B cell (primary cell): ENCODE data around the gene SLC1A5. TPM values are rescaled to one million over a fixed set of nuclear protein-coding genes. Genes with fewer than 3 reads are reported as not detected.

Experiments used
- ATAC-seq: fragments of 200-7000 bp; cut with Tn5 transposase; one replicate; pipeline ENCODE4 v1.10.0; 2021; ENCODE audit warnings: low read depth, mild to moderate bottlenecking, moderate number of reproducible peaks, moderate library complexity
- CTCF ChIA-PET: fragments of 350-600 bp; sonication (Branson Sonifier 250); formaldehyde crosslinking; loops from one replicate; lab custom pipeline; 2021; ENCODE audit warnings: antibody characterized with exemption, inconsistent platforms; lab: Charles Lee
- POLR2A ChIA-PET: fragments of 350-600 bp; sonication (Branson Sonifier 250); formaldehyde crosslinking; loops from one replicate; lab custom pipeline; 2021; ENCODE audit warnings: antibody characterized with exemption; lab: Charles Lee
- DNase-seq: peaks from one replicate; pipeline ENCODE4 v3.0.0; 2013
- H2AFZ ChIP-seq: 2 replicates; pipeline ENCODE4 v1.6.1; 2012; ENCODE audit warnings: mild to moderate bottlenecking, low read depth, low read length; ENCODE audit not compliant: insufficient read depth, poor library complexity, severe bottlenecking
- H3K27ac ChIP-seq, 2 donors: 1 replicate in 1 of 2; 2 replicates in 1 of 2; pipeline ENCODE4 v1.5.1; 2012 to 2013; ENCODE audit warnings: low read length in 2 of 2, mild to moderate bottlenecking in 2 of 2, moderate library complexity in 1 of 2
- H3K27me3 ChIP-seq, 4 experiments: fragments of 200-600 bp in 1 of 4; sonication (generic) in 1 of 4; replicated peaks in 1 of 4; 1 replicate in 2 of 4; 2 replicates in 2 of 4; pipeline versions ENCODE4 v1.6.1 to v1.7.0; 2013 to 2016; ENCODE audit warnings: low read length in 3 of 4, mild to moderate bottlenecking in 2 of 4, mixed read lengths in 1 of 4, moderate library complexity in 1 of 4; ENCODE audit not compliant: insufficient read depth in 4 of 4, control insufficient read depth in 3 of 4; ENCODE audit errors: control extremely low read depth in 1 of 4
- H3K36me3 ChIP-seq, 2 experiments: replicated peaks in 1 of 2; 1 replicate in 1 of 2; 2 replicates in 1 of 2; pipeline versions ENCODE4 v1.6.1 to v1.7.1; 2013; ENCODE audit warnings: low read length in 1 of 2; ENCODE audit not compliant: insufficient read depth in 2 of 2, control insufficient read depth in 1 of 2; ENCODE audit errors: control extremely low read depth in 1 of 2, extremely low read depth in 1 of 2
- H3K4me1 ChIP-seq, 2 donors: fragments of 200-600 bp in 1 of 2; sonication (generic) in 1 of 2; 1 replicate in 1 of 2; 2 replicates in 1 of 2; pipeline versions ENCODE4 v1.5.1 to v1.6.1; 2013 to 2017; ENCODE audit warnings: low read length in 2 of 2; ENCODE audit not compliant: control insufficient read depth in 2 of 2, insufficient read depth in 2 of 2
- H3K4me2 ChIP-seq: replicated peaks from 2 replicates; pipeline ENCODE3; 2012; ENCODE audit warnings: mild to moderate bottlenecking, low read depth, low read length; ENCODE audit not compliant: poor library complexity, severe bottlenecking
- H3K4me3 ChIP-seq, 5 experiments: fragments of 200-600 bp in 1 of 5; sonication (generic) in 1 of 5; 1 replicate in 3 of 5; 2 replicates in 2 of 5; pipeline versions ENCODE4 v1.5.1 to v1.7.0; 2011 to 2016; ENCODE audit warnings: low read length in 4 of 5, mild to moderate bottlenecking in 4 of 5, low read depth in 2 of 5, control low read depth in 1 of 5, moderate library complexity in 1 of 5; ENCODE audit not compliant: insufficient read depth in 1 of 5; ENCODE audit errors: control extremely low read depth in 1 of 5, extremely low read depth in 1 of 5
- H3K79me2 ChIP-seq: fragments of 200-600 bp; sonication (generic); one replicate; pipeline ENCODE4 v1.6.0; 2016; ENCODE audit warnings: low read length; ENCODE audit not compliant: control insufficient read depth, insufficient read depth
- H3K9ac ChIP-seq: fragments of 200-600 bp; sonication (generic); 2 replicates; pipeline ENCODE4 v1.6.1; 2017; ENCODE audit warnings: mild to moderate bottlenecking, low read length, moderate library complexity
- H3K9me3 ChIP-seq, 3 donors: one replicate each; pipeline versions ENCODE4 v1.6.1 to v1.7.1; 2013; ENCODE audit warnings: low read length in 2 of 3; ENCODE audit not compliant: control insufficient read depth in 2 of 3, insufficient read depth in 1 of 3; ENCODE audit errors: control extremely low read depth in 1 of 3
- H4K20me1 ChIP-seq: 2 replicates; pipeline ENCODE4 v1.6.0; 2012; ENCODE audit warnings: mild to moderate bottlenecking, low read length; ENCODE audit not compliant: insufficient read depth, control insufficient read depth, poor library complexity, severe bottlenecking
- H3K27ac Mint-ChIP-seq: one replicate; pipeline ENCODE4 v1.8.0; 2021; ENCODE audit warnings: mixed read lengths
- H3K27me3 Mint-ChIP-seq: one replicate; pipeline ENCODE4 v1.8.0; 2021; ENCODE audit warnings: mixed read lengths
- H3K4me1 Mint-ChIP-seq: one replicate; pipeline ENCODE4 v1.8.0; 2021; ENCODE audit warnings: mixed read lengths
- H3K4me3 Mint-ChIP-seq: one replicate; pipeline ENCODE4 v1.8.0; 2021; ENCODE audit warnings: mixed read lengths
- H3K9me3 Mint-ChIP-seq: one replicate; pipeline ENCODE4 v1.8.0; 2022; ENCODE audit warnings: mixed read lengths; ENCODE audit not compliant: insufficient read depth
- EZH2 ChIP-seq: IDR thresholded peaks from 2 replicates; pipeline ENCODE4 v1.6.1; 2012; ENCODE audit warnings: borderline replicate concordance, low read depth, mild to moderate bottlenecking, moderate library complexity, low read length; ENCODE audit not compliant: insufficient read depth, poor library complexity, severe bottlenecking
- WGBS: methylation state at CpG from one replicate; pipeline ENCODE4 v1.1.5; 2013; ENCODE audit warnings: missing lambda C conversion rate; ENCODE audit not compliant: insufficient coverage; 5-methylcytosine and 5-hydroxymethylcytosine counted together
- intact Hi-C: fragments of 100-400 bp; cut with micrococcal nuclease; formaldehyde crosslinking; loops from one replicate; pipeline ENCODE4 v1.10.0; 2022
- polyA plus RNA-seq: library from polyadenylated mRNA; depleted of rRNA; stranded (reverse); fragments of >200 nt; gene quantifications from 2 replicates; pipeline ENCODE4 v1.2.3, GENCODE V29; 2012
- total RNA-seq, 2 donors: library from RNA; stranded (reverse); fragments of 120-200 nt in 1 of 2; gene quantifications; 1 replicate in 1 of 2; 2 replicates in 1 of 2; pipeline versions ENCODE4 v1.2.3 to v1.2.4, GENCODE V29; 2013 to 2022
- TF ChIP-seq, protein P1 (sequence below): fragments of 200-600 bp; IDR thresholded peaks from one replicate; pipeline ENCODE4 v1.8.0; 2022; ENCODE audit warnings: antibody characterized with exemption, mild to moderate bottlenecking

The SLC1A5 gene
- total and polyA plus RNA-seq, 2 donors (not counting 1 experiment from before 2014, with no cell fraction given) = 19.0 to 37.3 TPM

DNA sequence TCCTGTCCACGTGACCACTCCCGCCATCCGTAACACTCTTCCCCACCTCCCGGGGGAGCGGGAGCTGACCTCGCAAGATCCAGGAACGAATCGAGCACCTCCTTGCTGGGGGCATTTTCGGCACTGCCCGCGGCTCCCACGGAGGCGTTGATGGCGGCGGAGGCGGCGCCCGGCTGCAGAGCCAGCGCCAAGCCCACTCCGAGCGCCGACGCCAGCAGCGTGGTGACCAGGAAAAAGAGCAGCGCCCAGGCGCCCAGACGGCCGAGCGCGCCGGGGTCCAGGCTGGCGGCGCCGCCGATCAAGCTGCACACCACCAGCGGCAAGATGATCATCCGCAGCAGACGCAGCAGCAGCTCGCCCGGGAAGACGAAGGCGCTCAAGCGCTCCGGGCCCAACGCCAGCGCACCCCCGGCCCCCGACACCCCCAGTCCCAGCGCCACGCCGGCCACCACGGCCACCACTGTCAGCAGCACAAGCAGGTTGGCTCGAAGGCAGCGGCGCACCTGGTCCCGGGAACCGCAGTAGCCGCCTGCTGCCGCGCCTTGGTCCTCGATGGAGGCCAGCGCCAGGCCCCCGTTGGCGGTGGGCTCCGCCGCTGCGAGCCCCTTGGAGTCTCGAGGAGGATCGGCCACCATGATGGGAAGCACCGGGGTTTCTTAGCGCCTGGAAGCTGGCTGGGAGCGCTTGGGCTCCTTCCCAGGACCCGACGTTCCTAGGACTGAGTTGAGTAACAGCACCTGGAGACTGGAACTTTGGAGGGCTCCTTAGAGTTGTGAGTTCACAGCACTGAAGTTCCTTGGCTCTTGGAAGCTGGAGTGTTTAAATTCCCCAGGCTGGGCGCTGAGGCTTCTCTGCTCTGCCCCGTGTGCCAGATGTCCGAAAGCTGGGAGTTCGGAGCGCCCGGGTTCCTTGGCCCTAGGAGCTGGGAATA is 798 bp downstream of the SLC1A5 start:
- ATAC-seq (no peak), DNase-seq (peak; percentile 62)
- POLR2A ChIA-PET = interaction anchor here (0.5 to 5.7 kb wide), 6 partner anchors 36 to 319 kb away, joined by 3 to 94 read pairs (median 4); no protein-coding TSS in a partner anchor
- CTCF ChIA-PET = interaction anchor here (0.6 to 4.5 kb wide), 13 partner anchors 11 to 204 kb away, joined by 3 to 27 read pairs (median 6); no protein-coding TSS in a partner anchor
- Histone ChIP-seq H3K9me3 (no peaks in the 10 kb centered on the region), H3K79me2 (peaks cover 49% of the 10 kb centered on the region), H3K4me2 (peak overlapping the region; percentile 98), H3K4me1 (peaks cover 32 to 51% of the 10 kb centered on the region in 2 donors), H3K4me3 (peak overlapping the region; percentile 67 to 95 (median 79)), H4K20me1 (peaks cover 19% of the 10 kb centered on the region), H3K9ac (peak overlapping the region; percentile 94), H2AFZ (peak overlapping the region; percentile 79), H3K27me3 (no peaks in the 10 kb centered on the region), H3K27ac (peak overlapping the region; percentile 47 to 58), H3K36me3 (peaks cover 0 to 9% of the 10 kb centered on the region in 2 experiments)
- TF ChIP-seq EZH2 = no peak
- TF ChIP-seq, protein P1, sequence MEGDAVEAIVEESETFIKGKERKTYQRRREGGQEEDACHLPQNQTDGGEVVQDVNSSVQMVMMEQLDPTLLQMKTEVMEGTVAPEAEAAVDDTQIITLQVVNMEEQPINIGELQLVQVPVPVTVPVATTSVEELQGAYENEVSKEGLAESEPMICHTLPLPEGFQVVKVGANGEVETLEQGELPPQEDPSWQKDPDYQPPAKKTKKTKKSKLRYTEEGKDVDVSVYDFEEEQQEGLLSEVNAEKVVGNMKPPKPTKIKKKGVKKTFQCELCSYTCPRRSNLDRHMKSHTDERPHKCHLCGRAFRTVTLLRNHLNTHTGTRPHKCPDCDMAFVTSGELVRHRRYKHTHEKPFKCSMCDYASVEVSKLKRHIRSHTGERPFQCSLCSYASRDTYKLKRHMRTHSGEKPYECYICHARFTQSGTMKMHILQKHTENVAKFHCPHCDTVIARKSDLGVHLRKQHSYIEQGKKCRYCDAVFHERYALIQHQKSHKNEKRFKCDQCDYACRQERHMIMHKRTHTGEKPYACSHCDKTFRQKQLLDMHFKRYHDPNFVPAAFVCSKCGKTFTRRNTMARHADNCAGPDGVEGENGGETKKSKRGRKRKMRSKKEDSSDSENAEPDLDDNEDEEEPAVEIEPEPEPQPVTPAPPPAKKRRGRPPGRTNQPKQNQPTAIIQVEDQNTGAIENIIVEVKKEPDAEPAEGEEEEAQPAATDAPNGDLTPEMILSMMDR = no peak
- Mint-ChIP-seq H3K4me1 (peaks cover 57% of the 10 kb centered on the region), H3K9me3 (no peaks in the 10 kb centered on the region), H3K27me3 (no peaks in the 10 kb centered on the region), H3K4me3 (peak overlapping the region; percentile 93), H3K27ac (peak overlapping the region; percentile 98)
- WGBS = under 1% methylated on average over 80 of the region's 80 CpGs
- intact Hi-C loops = loop anchor here (1.0 to 5.0 kb wide), 8 partner anchors 34 to 485 kb away; partner anchors contain the start of genes DACT3, FKRP, INAFM1 and STRN4
